ENCODE measurements around the gene NEK6. TPM values are rescaled to one million over a fixed set of nuclear protein-coding genes. Genes with fewer than 3 reads are reported as not detected.

Gene NEK6
- total RNA-seq, 2 donors from 2014 or later, result 15.5 to 23.6 TPM

- no peaks in the 10 kb centered on the region for H3K36me3 ChIP-seq (replicated peaks in 1 of 2; ENCODE audit: insufficient read depth in 1 of 2, low read depth in 2 of 2)
- DNase-seq (no peak), ATAC-seq (no peak)
- 84 to 85% methylated on average over 6 to 11 of the region's 11 CpGs for WGBS, 2 donors
- peaks cover 62% of the 10 kb centered on the region for H3K4me1 ChIP-seq
- no peak overlapping the region for H3K4me3 ChIP-seq
- TF ChIP-seq POLR2A (IDR thresholded peaks at IDR 0.05), result no peak
- TF ChIP-seq, protein P1, sequence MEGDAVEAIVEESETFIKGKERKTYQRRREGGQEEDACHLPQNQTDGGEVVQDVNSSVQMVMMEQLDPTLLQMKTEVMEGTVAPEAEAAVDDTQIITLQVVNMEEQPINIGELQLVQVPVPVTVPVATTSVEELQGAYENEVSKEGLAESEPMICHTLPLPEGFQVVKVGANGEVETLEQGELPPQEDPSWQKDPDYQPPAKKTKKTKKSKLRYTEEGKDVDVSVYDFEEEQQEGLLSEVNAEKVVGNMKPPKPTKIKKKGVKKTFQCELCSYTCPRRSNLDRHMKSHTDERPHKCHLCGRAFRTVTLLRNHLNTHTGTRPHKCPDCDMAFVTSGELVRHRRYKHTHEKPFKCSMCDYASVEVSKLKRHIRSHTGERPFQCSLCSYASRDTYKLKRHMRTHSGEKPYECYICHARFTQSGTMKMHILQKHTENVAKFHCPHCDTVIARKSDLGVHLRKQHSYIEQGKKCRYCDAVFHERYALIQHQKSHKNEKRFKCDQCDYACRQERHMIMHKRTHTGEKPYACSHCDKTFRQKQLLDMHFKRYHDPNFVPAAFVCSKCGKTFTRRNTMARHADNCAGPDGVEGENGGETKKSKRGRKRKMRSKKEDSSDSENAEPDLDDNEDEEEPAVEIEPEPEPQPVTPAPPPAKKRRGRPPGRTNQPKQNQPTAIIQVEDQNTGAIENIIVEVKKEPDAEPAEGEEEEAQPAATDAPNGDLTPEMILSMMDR (IDR thresholded peaks at IDR 0.05), result no peak
- intact Hi-C loops (cut with DNase I), result no loop called here
- H3K9me3 ChIP-seq, result no peaks in the 10 kb centered on the region
- H3K27me3 ChIP-seq, result no peaks in the 10 kb centered on the region
- peak overlapping the region in 1 of 4 donors; percentile 58 for H3K27ac ChIP-seq
Measured at GRCh38 chr9:124263213-124263612, 5.5 kb downstream of the NEK6 start.

DNA sequence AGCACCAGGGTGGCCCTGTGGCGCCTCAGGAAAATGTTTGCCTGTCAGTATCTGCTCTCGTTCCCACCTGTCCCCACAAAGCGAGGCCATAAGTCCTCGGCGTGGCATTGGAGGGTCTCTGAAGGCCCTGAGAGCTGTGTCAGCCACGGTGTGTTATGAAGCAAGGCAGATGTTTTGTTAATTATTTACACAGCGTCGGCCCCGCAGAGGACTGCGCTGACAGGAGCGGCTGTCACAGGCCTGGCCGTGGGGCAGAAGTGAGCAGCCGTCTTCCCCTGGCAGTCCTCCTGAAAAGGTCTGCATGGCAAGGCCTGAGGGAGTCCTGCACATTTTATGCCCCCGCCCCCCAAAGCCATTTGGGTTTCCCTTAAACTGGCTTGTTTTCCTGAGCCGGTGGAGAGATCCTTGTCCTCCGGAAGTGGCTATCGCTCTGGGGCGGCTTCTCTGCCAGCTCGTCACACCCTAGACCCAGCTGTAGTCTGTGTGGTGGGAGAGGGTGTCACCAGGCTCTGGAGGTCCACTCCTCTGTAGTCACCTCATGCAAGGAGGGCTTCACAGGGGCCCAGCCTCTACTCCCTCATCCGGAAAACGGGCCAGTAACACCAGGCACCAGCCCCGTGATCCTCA lies 6.2 kb downstream of the NEK6 start:
- no peaks in the 10 kb centered on the region for H3K27me3 ChIP-seq
- DNase-seq (peak in 2 of 4 donors; percentile 46 to 48), ATAC-seq (no peak)
- TF ChIP-seq, protein P1 (IDR thresholded peaks at IDR 0.05), result no peak
- TF ChIP-seq POLR2A (IDR thresholded peaks at IDR 0.05), result no peak
- peaks cover 62% of the 10 kb centered on the region for H3K4me1 ChIP-seq
- H3K27ac ChIP-seq, result peak overlapping the region in 3 of 4 donors; percentile 9 to 58 (median 18)
- 29 to 68% methylated on average over 16 to 22 of the region's 22 CpGs for WGBS, 2 donors
- H3K36me3 ChIP-seq (replicated peaks in 1 of 2; ENCODE audit: insufficient read depth in 1 of 2, low read depth in 2 of 2), result no peaks in the 10 kb centered on the region
- no peak overlapping the region for H3K4me3 ChIP-seq
- no peaks in the 10 kb centered on the region for H3K9me3 ChIP-seq
- intact Hi-C loops (cut with DNase I), result no loop called here

GRCh38 chr9:124264823-124265233 lies 7.1 kb downstream of the NEK6 start:
- Histone ChIP-seq H3K27me3 (no peaks in the 10 kb centered on the region), H3K4me3 (no peak overlapping the region), H3K9me3 (no peaks in the 10 kb centered on the region), H3K4me1 (peaks cover 61% of the 10 kb centered on the region), H3K27ac (peak overlapping the region in 1 of 4 donors; percentile 58), H3K36me3 (replicated peaks in 1 of 2; ENCODE audit: insufficient read depth in 1 of 2, low read depth in 2 of 2) (no peaks in the 10 kb centered on the region)
- ATAC-seq (no peak), DNase-seq (no peak)
- intact Hi-C loops (cut with DNase I), result no loop called here
- 76 to 87% methylated on average over 8 of the region's 8 CpGs for WGBS, 2 donors
- TF ChIP-seq, protein P1 (IDR thresholded peaks at IDR 0.05), result no peak
- TF ChIP-seq POLR2A (IDR thresholded peaks at IDR 0.05), result no peak

- no peak overlapping the region for H3K4me3 ChIP-seq
- peaks cover 61% of the 10 kb centered on the region for H3K4me1 ChIP-seq
- WGBS, 2 donors, result 84 to 86% methylated on average over 3 to 7 of the region's 7 CpGs
- no peak for TF ChIP-seq POLR2A (IDR thresholded peaks at IDR 0.05)
- TF ChIP-seq, protein P1 (IDR thresholded peaks at IDR 0.05), result no peak
- no peak for ATAC-seq
- no peak overlapping the region for H3K27ac ChIP-seq
- no peaks in the 10 kb centered on the region for H3K36me3 ChIP-seq (replicated peaks in 1 of 2; ENCODE audit: insufficient read depth in 1 of 2, low read depth in 2 of 2)
- DNase-seq, result no peak
- intact Hi-C loops (cut with DNase I), result no loop called here
- no peaks in the 10 kb centered on the region for H3K9me3 ChIP-seq
- no peaks in the 10 kb centered on the region for H3K27me3 ChIP-seq
Measured at GRCh38 chr9:124265551-124265950, 7.8 kb downstream of the NEK6 start.

All from body of pancreas (tissue), 4 donors.